HUES6 (cell line): ENCODE results near the gene WSCD1.

Source experiments
- H3K27ac ChIP-seq: 2 replicates; pipeline ENCODE4 v1.7.0; 2013; ENCODE audit warnings: low read depth, mild to moderate bottlenecking, low read length, inconsistent platforms
- H3K27me3 ChIP-seq: 2 replicates; pipeline ENCODE4 v1.6.1; 2013; ENCODE audit warnings: low read length; ENCODE audit not compliant: control insufficient read depth, insufficient read depth
- H3K36me3 ChIP-seq: 2 replicates; pipeline ENCODE4 v1.6.1; 2013; ENCODE audit warnings: low read length; ENCODE audit not compliant: control insufficient read depth, insufficient read depth
- H3K4me1 ChIP-seq: 2 replicates; pipeline ENCODE4 v1.6.1; 2013; ENCODE audit warnings: low read length; ENCODE audit not compliant: control insufficient read depth, insufficient read depth
- H3K4me3 ChIP-seq: 2 replicates; pipeline ENCODE4 v1.5.1; 2013; ENCODE audit warnings: low read depth, low read length
- H3K9ac ChIP-seq: one replicate; pipeline ENCODE4 v1.6.1; 2013; ENCODE audit warnings: mild to moderate bottlenecking, low read length
- H3K9me3 ChIP-seq: 2 replicates; pipeline ENCODE4 v1.6.1; 2013; ENCODE audit warnings: low read depth, low read length; ENCODE audit not compliant: control insufficient read depth, insufficient read depth

The WSCD1 gene

GRCh38 chr17:6085812-6086211 is 15.6 kb downstream of the WSCD1 start:
- H3K27ac ChIP-seq = no peak overlapping the region
- H3K4me1 ChIP-seq = peaks cover 11% of the 10 kb centered on the region
- peaks cover 18% of the 10 kb centered on the region; the same call in 1 of the 2 replicates for H3K36me3 ChIP-seq
- no peak overlapping the region for H3K9ac ChIP-seq
- H3K27me3 ChIP-seq = no peaks in the 10 kb centered on the region
- H3K4me3 ChIP-seq = no peak overlapping the region
- H3K9me3 ChIP-seq = no peaks in the 10 kb centered on the region

DNA sequence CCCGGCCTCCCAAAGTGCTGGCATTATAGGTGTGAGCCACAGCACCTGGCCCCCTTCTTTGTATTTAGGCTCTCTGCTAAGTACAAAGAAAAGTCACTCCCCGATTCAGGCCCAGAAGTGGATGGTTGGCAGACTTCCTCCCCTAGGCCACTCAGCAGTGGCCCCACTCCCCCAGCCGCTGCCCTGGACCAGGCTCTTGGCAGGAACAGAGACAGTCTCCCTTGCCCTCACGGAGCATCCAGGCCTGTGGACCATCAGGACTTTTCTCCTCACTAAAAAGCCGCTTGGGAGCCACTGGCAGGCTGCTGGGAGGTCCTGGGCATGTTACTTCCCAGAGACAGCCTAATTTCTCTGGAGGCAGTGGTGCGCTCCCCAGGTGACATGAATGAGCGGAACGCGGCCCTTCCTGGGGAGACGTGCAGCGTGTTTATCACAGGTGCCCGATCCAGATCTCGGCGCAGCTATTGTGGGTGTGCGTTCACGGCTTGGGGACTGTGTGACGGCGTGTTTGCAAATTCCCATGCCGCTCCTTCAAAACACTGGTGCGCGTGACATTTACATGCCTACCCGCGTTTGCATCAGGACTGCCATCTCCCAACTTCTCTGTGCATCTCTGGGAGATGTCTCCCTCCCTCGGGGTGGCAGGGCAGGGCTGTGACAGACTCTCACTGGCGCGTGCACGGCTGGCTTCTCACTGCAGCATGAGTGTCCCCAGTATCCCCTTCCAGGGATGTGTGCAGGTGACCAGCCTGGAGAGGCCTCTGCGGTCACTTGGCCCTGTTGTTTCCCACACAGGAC is 16.6 kb downstream of the WSCD1 start:
- Histone ChIP-seq H3K36me3 (peaks cover 15% of the 10 kb centered on the region; the same call in 1 of the 2 replicates), H3K4me3 (no peak overlapping the region), H3K27ac (no peak overlapping the region), H3K9me3 (no peaks in the 10 kb centered on the region), H3K4me1 (peaks cover 11% of the 10 kb centered on the region), H3K9ac (no peak overlapping the region), H3K27me3 (no peaks in the 10 kb centered on the region)

GRCh38 chr17:6088141-6088540 is 18.0 kb downstream of the WSCD1 start:
- Histone ChIP-seq H3K4me3 (no peak overlapping the region), H3K27me3 (no peaks in the 10 kb centered on the region), H3K9me3 (no peaks in the 10 kb centered on the region), H3K4me1 (peaks cover 6% of the 10 kb centered on the region; the same call in 1 of the 2 replicates), H3K36me3 (peaks cover 18% of the 10 kb centered on the region), H3K9ac (no peak overlapping the region), H3K27ac (no peak overlapping the region)

GRCh38 chr17:6090253-6090652 is 20.1 kb downstream of the WSCD1 start:
- Histone ChIP-seq H3K9me3 (no peaks in the 10 kb centered on the region), H3K27me3 (no peaks in the 10 kb centered on the region), H3K4me1 (no peaks in the 10 kb centered on the region), H3K36me3 (peaks cover 19% of the 10 kb centered on the region), H3K27ac (no peak overlapping the region), H3K4me3 (no peak overlapping the region), H3K9ac (no peak overlapping the region)

DNA sequence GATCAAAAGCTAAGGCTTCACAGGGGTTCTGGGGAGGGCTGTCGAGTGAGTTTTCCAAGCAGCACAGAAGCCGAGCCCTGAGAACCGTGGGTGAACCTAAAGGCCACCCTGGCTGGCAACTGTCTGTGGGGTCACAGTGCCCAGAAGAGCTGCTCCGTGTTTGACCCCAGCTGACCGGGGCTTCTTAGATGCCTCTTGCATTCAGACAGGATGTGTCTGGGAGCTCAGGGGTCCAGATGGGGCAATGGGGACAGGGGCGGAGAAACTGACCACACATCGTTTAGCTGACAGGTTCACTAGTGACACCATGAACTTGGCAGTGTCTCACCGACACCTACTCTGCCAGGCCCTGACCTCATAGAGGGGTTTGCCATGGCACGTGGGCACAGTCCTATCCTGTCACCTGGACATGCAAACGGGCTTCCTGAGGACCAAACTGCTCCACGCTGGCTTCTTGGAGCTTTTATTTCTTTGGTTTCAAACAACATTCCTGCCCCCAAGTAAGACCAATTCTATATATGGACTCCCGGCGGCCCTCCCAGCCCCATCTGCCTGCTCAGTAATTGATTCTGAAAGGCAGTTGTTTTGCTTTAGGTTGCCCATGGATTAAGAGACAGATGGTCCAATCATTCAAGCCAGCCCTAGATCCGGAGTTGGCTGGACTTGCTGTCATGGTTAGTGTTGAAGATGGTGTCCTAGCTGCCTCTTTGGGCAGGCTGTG is 22.2 kb downstream of the WSCD1 start:
- Histone ChIP-seq H3K27me3 (no peaks in the 10 kb centered on the region), H3K27ac (no peak overlapping the region), H3K4me1 (no peaks in the 10 kb centered on the region), H3K36me3 (peaks cover 35% of the 10 kb centered on the region), H3K9me3 (no peaks in the 10 kb centered on the region), H3K9ac (no peak overlapping the region), H3K4me3 (no peak overlapping the region)

- H3K36me3 ChIP-seq = peaks cover 35% of the 10 kb centered on the region
- H3K4me1 ChIP-seq = no peaks in the 10 kb centered on the region
- H3K4me3 ChIP-seq = no peak overlapping the region
- no peak overlapping the region for H3K9ac ChIP-seq
- no peaks in the 10 kb centered on the region for H3K9me3 ChIP-seq
- no peaks in the 10 kb centered on the region for H3K27me3 ChIP-seq
- no peak overlapping the region for H3K27ac ChIP-seq
Measured at GRCh38 chr17:6092903-6093468, 22.8 kb downstream of the WSCD1 start.

GRCh38 chr17:6094453-6094852 is 24.3 kb downstream of the WSCD1 start:
- H3K4me3 ChIP-seq = no peak overlapping the region
- H3K36me3 ChIP-seq = peaks cover 33% of the 10 kb centered on the region
- H3K9me3 ChIP-seq = no peaks in the 10 kb centered on the region
- H3K4me1 ChIP-seq = peaks cover 9% of the 10 kb centered on the region
- H3K9ac ChIP-seq = no peak overlapping the region
- no peak overlapping the region for H3K27ac ChIP-seq
- H3K27me3 ChIP-seq = no peaks in the 10 kb centered on the region

DNA sequence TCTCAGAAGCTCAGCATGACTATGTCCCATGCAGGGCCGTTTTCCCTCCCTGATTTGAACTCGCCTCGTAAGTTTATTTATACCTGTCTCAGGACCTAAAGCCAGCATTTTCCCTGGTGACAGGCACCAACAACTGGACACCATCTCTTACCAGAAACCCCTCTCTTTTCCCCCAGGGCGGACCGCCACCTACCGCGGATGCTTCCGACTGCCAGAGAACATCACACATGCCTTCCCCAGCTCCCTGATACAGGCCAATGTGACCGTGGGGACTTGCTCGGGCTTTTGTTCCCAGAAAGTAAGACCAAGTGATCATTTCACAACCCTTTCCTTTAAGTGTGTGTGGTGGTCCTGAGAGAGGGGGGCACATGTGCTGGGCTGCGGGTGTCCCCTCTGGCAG is 24.7 kb downstream of the WSCD1 start:
- Histone ChIP-seq H3K27me3 (no peaks in the 10 kb centered on the region; the same call in 1 of the 2 replicates), H3K4me1 (peaks cover 11% of the 10 kb centered on the region), H3K4me3 (no peak overlapping the region), H3K9ac (no peak overlapping the region), H3K36me3 (peaks cover 33% of the 10 kb centered on the region), H3K9me3 (no peaks in the 10 kb centered on the region), H3K27ac (no peak overlapping the region)

- peaks cover 17% of the 10 kb centered on the region for H3K4me1 ChIP-seq
- H3K9ac ChIP-seq = no peak overlapping the region
- H3K9me3 ChIP-seq = no peaks in the 10 kb centered on the region
- no peak overlapping the region for H3K27ac ChIP-seq
- H3K4me3 ChIP-seq = no peak overlapping the region
- H3K27me3 ChIP-seq = no peaks in the 10 kb centered on the region; the same call in 1 of the 2 replicates
- H3K36me3 ChIP-seq = peaks cover 30% of the 10 kb centered on the region
Measured at GRCh38 chr17:6095501-6095900, 25.3 kb downstream of the WSCD1 start.

- H3K9ac ChIP-seq = no peak overlapping the region
- peaks cover 30% of the 10 kb centered on the region for H3K36me3 ChIP-seq
- H3K27me3 ChIP-seq = no peaks in the 10 kb centered on the region; the same call in 1 of the 2 replicates
- H3K27ac ChIP-seq = no peak overlapping the region
- peaks cover 26% of the 10 kb centered on the region for H3K4me1 ChIP-seq
- H3K9me3 ChIP-seq = no peaks in the 10 kb centered on the region
- no peak overlapping the region for H3K4me3 ChIP-seq
Measured at GRCh38 chr17:6096201-6097004, 26.2 kb downstream of the WSCD1 start.
